Measurements from ENCODE around the gene RAP1B.
A peak's percentile ranks its signal among the peaks of the same experiment; 100 is the strongest.
"Not testable (repeated sequence)": the region's sequence is repeated elsewhere in the genome, so short reads cannot be mapped to it uniquely, and the experiment has no call there.

RAP1B gene

GRCh38 chr12:68631227-68631626, 20.5 kb downstream of the RAP1B start:
- no peak overlapping the region for H3K4me3 ChIP-seq (ENCODE audit: low read depth, low read length)

GRCh38 chr12:68632486-68632885, 21.8 kb downstream of the RAP1B start:
- no peak overlapping the region for H3K4me3 ChIP-seq (ENCODE audit: low read depth, low read length)

GRCh38 chr12:68633614-68634558, 23.2 kb downstream of the RAP1B start:
- no peak overlapping the region for H3K4me3 ChIP-seq (ENCODE audit: low read depth, low read length)

GRCh38 chr12:68636268-68636667, 25.6 kb downstream of the RAP1B start:
- no peak overlapping the region for H3K4me3 ChIP-seq (ENCODE audit: low read depth, low read length)

GRCh38 chr12:68637439-68637838, 26.7 kb downstream of the RAP1B start:
- not testable (repeated sequence) for H3K4me3 ChIP-seq (ENCODE audit: low read depth, low read length)

GRCh38 chr12:68638171-68638570, 27.5 kb downstream of the RAP1B start:
- H3K4me3 ChIP-seq (ENCODE audit: low read depth, low read length), result no peak overlapping the region

- no peak overlapping the region for H3K4me3 ChIP-seq (ENCODE audit: low read depth, low read length)
These were observed 28.2 kb downstream of the RAP1B start for GRCh38 chr12:68638721-68639395.

- no peak overlapping the region for H3K4me3 ChIP-seq (ENCODE audit: low read depth, low read length)
These were observed 28.7 kb downstream of the RAP1B start for GRCh38 chr12:68639396-68639767.

- no peak overlapping the region for H3K4me3 ChIP-seq (ENCODE audit: low read depth, low read length)
These were observed 30.4 kb downstream of the RAP1B start for GRCh38 chr12:68641138-68641537.

GRCh38 chr12:68646484-68646883, 35.8 kb downstream of the RAP1B start:
- H3K4me3 ChIP-seq (ENCODE audit: low read depth, low read length), result no peak overlapping the region

- H3K4me3 ChIP-seq (ENCODE audit: low read depth, low read length), result no peak overlapping the region
These were observed 36.8 kb downstream of the RAP1B start for GRCh38 chr12:68647507-68647906.

- H3K4me3 ChIP-seq (ENCODE audit: low read depth, low read length), result no peak overlapping the region
These were observed 37.5 kb downstream of the RAP1B start for GRCh38 chr12:68648179-68648578.

- H3K4me3 ChIP-seq (ENCODE audit: low read depth, low read length), result no peak overlapping the region
These were observed 54.4 kb downstream of the RAP1B start for GRCh38 chr12:68665016-68665569.

- H3K4me3 ChIP-seq (ENCODE audit: low read depth, low read length), result no peak overlapping the region
These were observed 56.6 kb downstream of the RAP1B start for GRCh38 chr12:68667291-68667690.

GRCh38 chr12:68667896-68668295, 57.2 kb downstream of the RAP1B start:
- no peak overlapping the region for H3K4me3 ChIP-seq (ENCODE audit: low read depth, low read length)

- no peak overlapping the region for H3K4me3 ChIP-seq (ENCODE audit: low read depth, low read length)
These were observed 60.5 kb downstream of the RAP1B start for GRCh38 chr12:68671179-68671578.

GRCh38 chr12:68673788-68674187, 63.1 kb downstream of the RAP1B start:
- H3K4me3 ChIP-seq (ENCODE audit: low read depth, low read length), result no peak overlapping the region

GRCh38 chr12:68674376-68674775, 63.7 kb downstream of the RAP1B start:
- H3K4me3 ChIP-seq (ENCODE audit: low read depth, low read length), result no peak overlapping the region

GRCh38 chr12:68675101-68675842, 64.6 kb downstream of the RAP1B start:
- H3K4me3 ChIP-seq (ENCODE audit: low read depth, low read length), result no peak overlapping the region

GRCh38 chr12:68676854-68677253, 66.2 kb downstream of the RAP1B start:
- not testable (repeated sequence) for H3K4me3 ChIP-seq (ENCODE audit: low read depth, low read length)

GRCh38 chr12:68686262-68686594, 75.5 kb downstream of the RAP1B start:
- H3K4me3 ChIP-seq (ENCODE audit: low read depth, low read length), result peak overlapping the region; percentile 99

All from iPS-11a (cell line).